Umbilical cord (tissue), 2 donors: ENCODE results near the gene PADI3. TPM values are rescaled to one million over a fixed set of nuclear protein-coding genes. Genes with fewer than 3 reads are reported as not detected.
"Not testable (repeated sequence)": the region's sequence is repeated elsewhere in the genome, so short reads cannot be mapped to it uniquely, and the experiment has no call there.

Experiments used
- DNase-seq: peaks from one replicate; pipeline ENCODE4 v3.0.0-alpha.2; 2015; ENCODE audit warnings: low spot score
- total RNA-seq: library from RNA; depleted of rRNA; stranded (reverse); fragments of >200 nt; gene quantifications from one replicate; pipeline ENCODE4 v1.2.3, GENCODE V29; 2014; ENCODE audit warnings: low replicate concordance; ENCODE audit not compliant: insufficient read depth

Gene PADI3
- total RNA-seq, 1 donor from 2014 or later: not detected

DNA sequence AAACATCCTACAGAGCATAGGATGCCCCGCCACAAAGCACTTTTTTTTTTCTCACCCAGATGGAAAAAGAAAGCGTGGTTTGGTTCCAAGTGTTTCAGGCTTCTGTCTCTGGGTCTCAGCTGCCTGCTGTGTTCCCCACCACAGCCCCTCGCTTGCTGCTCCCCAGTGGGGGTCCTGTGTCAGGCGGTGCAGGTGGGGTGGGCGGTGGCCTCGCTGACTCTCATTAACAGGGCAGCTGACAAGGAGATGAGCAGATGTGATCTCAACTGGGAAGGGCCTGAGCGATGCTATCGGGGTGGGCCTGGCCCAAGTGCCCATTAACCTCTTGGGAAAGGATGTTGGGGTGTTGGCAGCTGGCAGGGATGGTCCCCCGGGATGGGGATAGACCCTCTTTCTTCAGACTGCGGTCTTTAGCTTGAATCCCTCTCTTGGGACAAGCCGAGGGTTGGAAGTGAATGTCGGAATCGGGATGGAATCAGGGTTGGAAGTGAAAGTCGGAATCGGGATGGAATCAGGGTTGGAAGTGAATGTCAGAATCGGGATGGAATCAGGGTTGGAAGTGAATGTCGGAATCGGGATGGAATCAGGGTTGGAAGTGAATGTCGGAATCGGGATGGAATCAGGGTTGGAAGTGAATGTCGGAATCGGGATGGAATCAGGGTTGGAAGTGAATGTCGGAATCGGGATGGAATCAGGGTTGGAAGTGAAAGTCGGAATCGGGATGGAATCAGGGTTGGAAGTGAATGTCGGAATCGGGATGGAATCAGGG, 7.7 kb upstream of the PADI3 start:
- not testable (repeated sequence) for DNase-seq

DNA sequence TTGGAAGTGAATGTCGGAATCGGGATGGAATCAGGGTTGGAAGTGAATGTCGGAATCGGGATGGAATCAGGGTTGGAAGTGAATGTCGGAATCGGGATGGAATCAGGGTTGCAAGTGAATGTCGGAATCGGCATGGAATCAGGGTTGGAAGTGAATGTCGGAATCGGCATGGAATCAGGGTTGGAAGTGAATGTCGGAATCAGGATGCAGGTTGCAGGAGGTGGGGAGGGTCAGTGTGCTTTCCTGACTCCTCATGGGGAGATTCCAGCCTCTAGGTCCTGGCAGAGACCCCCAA, 7.2 kb upstream of the PADI3 start:
- DNase-seq: not testable (repeated sequence)

DNA sequence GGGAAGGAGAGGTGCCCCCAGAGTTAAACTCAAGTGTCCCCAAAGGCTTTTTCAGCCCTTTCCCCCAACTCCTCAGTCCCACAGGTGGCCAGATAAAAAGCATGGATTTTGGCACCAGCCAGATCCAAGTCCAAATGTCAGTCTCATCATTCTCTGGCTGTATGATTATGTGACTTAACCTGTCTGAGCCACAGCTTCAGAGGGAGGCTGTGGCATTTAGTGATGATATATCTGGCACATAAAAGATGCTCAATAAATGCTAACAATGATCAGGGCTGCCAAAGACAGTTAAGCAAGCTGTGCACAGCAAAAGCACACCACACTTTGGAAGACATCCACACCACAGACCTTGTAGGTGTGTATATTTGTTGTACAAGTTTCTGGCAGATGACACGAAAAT, 5.6 kb upstream of the PADI3 start:
- no peak for DNase-seq

DNA sequence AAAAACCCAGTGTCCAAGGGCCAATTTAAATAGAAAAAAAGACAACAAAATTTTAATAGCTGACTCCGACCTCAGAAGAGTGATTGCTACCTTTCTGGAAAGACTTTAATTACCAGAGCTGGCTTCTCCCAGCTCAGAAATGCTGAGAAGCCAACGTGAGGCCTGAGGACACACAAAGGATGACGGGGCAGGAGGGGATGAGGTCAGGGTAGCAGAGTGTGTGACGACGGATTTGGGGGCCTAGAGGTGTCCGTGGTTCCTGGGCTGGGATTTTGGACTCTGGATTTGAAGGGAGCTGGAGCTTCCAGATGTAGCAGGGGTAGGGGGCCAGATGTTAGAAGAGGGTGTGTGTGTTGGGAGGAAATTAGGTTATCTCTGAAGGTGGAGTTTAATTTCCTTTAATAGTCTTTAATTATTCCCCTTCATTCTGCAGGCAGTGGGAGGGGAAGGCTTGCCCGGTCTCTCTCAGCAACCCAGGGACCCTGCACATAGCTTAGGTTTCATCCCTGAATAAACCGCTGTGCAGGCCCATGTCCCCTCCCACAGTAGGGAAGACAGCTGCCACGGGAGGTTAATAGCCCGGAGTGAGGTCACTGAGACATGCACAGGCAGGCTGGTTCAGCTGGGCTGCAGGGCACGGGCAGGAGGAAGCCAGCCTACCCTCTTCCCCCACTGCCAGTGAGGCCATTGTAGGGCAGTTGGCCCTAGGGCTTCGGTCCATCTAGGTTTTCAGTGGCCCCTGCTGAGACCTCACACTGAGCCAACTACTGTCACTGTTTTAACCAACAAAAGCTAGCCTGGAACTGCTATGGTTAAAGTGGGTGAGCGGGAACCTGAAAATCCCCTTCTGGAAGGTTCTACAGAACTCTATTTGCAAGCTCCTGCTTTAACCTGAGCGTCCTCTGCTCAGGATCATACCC, 3.8 kb upstream of the PADI3 start:
- DNase-seq: no peak

DNA sequence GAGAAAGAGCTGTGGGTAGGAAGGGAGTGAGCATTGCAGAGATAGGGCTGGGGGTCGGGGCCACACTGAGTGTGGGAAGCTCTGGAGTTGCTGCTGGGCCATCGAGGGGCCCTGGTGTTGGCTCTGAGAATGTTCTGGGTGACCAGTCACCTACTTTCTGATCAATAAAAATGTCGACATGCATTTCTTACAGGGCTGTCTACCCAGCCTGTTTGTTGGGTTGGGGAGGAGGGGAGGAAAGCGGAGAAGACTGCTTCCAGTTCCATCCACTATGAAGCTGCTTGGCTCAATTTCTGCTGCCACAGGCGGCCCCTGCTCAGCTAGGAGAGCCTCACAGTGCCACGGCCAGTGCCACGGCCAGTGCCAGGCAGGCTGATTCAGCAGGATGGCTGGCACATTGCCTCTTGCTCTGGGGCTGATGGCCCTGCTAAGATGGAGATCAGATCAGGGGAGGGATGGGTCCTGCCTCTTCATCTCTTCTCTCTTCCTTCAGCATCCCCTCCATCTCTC, 3.0 kb upstream of the PADI3 start:
- DNase-seq: no peak

DNA sequence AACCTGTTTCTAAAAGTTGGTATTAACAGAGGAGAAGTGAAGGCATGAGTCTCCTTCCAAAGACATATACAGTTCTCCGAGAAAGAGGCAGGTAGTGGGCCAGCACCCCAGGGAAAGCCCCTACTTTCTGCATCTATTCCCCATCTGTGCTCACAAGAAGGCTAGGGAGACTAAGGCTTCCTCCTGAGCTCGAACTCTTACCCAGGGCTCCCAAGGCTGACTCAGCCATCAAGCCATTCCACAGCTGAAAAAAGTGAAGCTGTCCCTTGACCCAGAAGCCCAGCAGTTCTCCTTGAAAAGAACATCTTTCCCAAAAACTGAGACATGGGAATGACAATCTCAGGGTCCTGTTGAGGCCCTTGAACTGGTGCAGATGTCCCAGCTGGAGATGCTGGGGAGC, 1.9 kb upstream of the PADI3 start:
- DNase-seq: no peak

DNA sequence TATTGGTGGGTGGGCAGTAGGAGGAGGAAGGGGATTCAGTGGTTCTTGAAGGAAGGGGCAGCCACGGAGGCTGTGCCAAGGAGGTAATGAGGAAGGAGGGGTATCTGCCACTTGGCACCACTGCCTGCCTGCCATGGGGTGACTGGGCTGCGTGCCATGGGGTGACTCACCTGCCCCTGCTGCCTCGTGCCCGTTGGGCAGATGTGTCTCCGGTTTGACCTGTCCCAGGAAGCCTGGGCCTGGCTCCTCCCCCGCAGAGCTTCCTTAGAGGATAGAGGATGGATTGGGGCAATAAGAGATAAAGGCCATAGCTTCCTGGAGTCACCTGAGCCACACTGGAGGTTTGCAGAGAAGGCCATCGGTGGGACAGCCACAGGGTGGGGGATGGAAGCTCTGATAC, 1.7 kb downstream of the PADI3 start:
- DNase-seq: no peak

DNA sequence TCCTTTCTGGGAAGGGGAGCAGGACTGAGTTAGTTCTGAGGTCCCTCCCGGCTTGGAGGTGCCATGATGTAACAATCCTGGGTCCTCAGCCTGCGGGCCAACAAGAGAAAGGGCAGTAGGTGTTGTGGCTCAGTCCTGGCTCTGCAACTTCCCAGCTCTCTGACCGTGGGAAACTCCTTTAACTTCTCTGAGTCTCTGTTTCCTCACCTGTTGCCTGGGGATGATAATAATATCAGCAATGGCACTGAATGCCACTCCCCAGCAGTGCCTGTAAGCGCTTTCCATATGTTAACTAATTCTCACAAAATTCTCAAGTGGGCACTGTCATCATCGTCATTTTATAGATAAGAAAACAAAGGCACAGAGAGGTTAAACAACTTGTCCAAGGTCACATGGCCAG, 2.3 kb downstream of the PADI3 start:
- no peak for DNase-seq

DNA sequence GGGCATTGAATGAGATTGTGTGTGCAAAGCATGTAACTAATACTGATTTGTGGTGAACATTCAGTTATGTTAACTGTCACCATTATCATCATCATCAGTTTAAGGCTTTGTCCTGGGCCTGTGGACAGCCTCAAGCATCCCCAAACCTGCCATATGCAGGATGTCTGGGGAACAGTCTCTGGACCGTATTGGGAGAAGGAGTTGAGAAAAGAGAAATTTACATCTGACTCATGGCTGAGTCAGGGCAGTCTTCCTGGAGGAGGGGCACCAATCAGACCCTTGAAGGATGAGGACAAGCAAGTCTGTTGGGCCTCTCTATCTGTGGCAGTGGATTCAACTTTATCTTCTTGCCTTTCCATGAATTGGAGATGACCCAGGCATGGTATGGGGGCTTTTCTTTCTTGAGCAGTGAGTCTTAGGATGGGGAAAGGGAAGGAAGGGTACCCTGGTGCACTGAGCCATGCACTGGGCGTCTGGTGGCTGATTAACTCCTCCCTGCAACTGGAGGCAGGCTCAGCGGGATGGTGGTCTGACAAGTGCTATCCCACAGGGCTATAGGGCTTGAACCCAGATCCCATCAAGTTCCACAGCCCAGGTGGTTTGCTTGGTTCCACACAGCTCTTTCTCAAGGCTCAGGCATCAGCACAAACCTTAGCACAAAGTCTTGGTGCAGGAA, 2.9 kb downstream of the PADI3 start:
- DNase-seq: no peak

DNA sequence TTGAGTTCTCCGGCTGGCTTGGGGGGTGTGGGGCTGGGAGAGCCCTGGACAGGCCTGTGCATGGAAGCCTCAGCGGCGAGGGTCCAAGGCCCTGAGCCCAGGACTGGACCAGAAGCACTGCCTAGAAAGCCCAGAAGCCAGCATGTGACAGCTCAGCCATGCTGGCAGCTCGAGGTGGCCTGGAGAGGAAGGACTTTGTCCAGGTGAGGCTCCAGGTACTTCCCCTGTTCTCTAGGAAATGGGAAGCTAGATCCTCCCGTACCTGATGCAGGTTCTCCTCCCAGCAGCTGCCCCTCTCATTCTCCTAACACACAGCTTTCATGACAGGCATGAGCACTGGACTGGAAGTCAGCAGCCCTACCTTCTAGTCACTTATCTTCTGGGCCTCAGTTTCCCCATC, 6.4 kb downstream of the PADI3 start:
- DNase-seq: no peak

DNA sequence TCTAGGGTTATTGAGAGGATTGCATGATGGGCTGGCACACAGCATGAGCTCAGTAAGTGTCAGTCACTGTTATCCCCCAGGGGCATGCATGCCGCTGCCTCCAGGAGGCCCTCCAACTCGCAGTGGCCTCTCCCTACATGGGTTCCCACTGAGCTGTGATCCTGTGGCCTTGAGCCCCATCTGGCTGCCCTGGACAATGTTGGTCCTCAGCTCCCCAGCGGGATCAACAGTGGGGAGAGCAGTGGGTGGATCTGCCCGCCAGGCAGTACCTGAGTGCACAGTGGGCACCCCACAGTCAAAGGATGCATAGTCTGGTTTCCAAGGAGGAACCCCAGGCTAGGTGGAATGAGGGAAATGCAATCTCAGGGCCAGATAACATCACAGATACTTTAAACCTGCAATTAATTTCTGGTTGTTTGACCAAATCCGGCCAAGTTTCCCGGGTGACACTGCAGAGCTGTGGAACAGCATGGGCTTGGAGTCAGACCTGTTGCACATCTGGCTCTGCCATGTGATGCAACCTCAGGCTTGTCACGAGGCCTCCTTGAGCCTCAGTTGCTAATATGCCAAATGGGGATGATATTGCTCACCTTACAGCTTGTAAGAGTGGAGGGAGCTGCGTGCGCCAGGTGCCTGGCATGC, 9.3 kb downstream of the PADI3 start:
- no peak for DNase-seq

DNA sequence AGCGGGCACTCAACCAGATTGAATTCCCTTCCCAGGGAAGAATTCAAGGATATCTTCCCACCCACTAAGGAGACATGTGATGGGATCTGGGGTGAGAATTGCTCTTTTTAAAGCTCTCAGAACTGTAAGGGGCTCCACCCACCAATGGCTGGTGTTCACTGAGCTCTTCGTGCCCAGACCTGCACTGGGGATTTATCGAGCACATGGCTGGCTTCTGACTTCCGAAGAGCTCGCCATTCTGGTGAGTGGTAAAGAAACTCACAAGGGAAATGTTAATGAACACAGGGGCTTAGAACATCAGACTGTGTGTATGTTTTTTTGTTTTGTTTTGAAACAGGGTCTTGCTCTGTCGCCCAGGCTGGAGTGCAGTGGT, 9.8 kb downstream of the PADI3 start:
- no peak for DNase-seq

DNA sequence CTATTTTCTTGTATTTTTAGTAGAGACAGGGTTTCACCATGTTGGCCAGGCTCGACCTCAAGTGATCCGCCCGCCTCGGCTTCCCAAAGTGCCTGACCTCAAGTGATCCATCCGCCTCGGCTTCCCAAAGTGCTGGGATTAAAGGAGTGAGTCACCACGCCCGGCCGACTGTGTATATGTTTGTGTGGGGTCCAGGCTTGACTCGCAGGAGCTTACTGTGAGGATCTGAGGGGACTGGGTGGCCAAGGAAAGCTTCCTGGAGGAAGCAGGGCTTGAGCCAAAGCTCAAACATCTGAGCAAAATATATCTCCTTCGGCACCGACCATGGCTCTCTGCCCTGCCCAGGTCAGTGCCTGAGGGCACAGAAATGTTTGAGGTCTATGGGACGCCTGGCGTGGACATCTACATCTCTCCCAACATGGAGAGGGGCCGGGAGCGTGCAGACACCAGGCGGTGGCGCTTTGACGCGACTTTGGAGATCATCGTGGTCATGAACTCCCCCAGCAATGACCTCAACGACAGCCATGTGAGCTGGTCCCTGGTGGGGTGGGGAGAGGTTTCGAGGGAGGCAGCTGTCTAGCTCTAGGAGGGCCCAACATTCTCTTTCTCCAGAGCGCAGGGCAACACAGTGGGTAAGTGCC, 10.5 kb downstream of the PADI3 start:
- DNase-seq: no peak

DNA sequence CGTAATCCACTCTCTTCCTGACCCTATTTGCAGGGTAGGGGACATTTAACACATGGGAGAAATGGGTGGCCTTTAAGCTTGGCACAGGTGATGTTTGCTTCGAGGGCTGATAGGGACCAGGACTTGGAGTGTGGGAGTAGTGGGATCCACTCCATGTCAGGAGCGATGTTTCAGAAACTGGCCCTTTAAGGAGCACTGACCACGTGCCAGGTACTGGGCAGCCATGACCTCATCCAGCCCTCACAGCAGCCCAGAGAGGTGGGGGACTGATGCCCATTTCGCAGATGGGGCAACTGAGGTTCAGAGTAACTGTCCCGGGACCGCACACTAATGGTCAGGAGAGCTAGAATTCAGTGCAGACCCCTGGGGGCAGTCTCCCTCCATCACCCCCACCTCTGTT, 11.4 kb downstream of the PADI3 start:
- DNase-seq: no peak

DNA sequence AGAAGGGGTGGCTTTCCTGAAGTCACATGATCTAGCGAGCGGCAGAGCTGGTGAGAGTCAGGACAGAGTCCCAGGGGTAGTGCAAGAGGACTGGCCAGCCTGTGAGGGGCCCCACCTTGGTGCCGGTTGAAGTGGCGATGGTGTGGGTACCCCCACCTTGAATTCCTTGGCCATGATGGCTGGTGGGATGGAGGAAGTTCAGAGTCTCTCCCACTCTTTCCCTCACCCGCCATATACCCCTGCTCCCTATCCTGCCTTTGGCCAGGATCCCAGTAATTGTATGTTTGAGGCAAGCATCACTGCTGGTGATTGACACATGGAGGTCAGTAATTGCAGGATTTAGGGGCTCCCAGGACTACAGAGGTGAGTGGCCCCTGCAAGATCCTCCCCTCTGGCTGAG, 11.8 kb downstream of the PADI3 start:
- DNase-seq: no peak

DNA sequence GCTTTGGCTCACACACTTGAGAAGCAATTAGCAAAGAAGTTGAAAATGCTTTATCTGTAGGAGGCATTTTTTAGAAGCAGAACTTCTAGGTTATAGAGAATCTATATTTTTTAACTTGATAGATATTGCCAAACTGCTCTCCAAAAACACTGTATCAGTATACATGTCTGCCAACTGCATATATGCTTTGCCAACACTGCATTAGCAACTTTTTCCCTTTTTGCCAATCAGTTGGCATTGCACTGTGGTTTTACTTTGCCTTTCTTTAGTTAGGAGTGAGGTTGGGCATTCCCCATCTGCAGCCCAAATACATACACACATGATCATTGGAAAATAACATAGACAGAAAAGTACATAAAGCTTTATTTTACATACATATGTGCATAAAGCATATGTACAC, 15.0 kb downstream of the PADI3 start:
- DNase-seq: no peak

DNA sequence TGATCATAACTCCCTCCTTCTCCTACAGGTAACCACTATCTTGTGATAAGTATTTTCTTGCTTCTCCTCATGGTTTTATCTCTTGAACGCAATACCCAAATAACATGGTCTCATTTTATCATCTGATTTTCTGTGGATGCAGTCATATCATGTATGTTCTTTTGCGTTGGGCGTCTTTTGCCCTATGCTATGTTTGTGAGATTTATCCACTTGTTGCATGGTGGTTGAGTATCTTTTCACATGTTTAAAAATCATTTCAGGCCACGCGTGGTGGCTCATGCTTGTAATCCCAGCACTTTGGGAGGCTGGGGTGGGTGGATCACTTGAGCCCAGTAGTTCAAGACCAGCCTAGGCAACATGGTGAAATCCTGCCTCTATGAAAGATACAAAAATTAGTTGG, 15.6 kb downstream of the PADI3 start:
- no peak for DNase-seq

DNA sequence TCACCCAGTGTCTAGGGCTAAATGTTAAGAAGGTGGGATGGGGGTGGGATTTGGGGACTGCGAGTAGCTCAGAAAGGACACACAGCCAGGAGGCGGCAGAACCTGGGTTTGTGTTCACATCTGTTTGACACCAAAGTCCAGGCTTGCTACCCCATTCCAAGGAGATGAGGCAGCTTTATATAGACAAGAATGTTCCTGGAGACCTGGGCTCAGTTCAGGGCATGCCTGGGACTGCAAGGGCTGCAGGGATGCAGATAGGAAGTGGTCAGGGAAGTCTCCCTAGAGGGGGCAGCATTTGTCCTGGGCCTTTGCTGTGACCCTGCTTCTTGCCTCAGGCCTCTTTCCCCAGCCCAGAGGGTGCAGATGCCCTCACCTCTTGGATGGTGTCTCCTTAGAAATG, 16.3 kb downstream of the PADI3 start:
- DNase-seq: no peak

DNA sequence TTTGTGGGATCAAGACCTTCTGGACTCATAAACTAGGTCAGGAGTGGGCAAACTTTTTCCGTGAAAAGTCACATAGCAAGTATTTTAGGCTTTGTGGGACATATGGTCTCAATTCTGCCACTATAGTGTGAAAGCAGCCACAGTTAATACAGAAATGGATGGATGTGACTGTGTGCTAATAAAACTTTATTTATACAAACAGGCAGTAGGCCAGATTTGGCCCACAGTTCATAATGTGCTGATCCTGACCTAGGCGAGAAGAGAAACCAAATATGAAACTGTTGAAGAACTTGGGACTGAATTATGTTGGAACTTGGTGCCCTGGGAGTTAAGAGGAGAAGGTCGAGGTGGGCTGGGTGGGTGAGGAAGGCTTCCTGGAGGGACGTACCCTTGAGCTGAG, 17.1 kb downstream of the PADI3 start:
- DNase-seq: no peak

DNA sequence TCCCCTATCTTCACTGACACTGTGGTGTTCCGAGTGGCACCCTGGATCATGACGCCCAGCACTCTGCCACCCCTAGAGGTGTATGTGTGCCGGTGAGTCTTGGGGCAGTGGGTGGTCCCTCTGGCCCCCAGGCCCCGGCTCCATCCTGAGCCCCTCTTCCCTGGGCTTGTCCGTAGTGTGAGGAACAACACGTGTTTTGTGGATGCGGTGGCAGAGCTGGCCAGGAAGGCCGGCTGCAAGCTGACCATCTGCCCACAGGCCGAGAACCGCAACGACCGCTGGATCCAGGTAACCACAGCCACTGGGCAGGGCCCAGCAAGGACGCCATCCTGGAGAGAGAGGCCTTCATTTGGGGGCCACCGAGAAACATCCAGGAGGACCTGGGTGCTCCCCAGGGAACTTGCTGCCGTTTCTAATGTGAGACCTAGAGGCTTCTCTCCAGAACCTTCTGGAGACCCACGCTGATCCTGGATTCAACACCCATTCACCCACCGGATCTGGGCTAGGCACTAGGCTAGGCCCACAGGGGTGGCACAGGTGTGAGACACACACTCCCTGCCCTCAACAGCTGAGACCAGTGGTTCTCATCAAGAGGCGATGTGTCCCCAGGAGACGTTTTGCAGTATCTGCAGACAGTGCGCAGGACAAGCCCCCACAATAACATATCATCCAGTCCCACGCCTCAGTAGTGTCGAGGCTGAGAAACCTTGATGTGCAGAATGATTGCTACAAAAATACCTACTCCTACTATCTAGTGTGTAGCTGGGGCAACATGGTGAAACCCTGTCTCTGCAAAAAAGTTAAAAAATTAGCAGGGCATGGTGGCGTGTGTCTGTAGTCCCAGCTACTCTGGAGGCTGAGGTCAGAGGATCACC, 22.2 kb downstream of the PADI3 start:
- no peak for DNase-seq

DNA sequence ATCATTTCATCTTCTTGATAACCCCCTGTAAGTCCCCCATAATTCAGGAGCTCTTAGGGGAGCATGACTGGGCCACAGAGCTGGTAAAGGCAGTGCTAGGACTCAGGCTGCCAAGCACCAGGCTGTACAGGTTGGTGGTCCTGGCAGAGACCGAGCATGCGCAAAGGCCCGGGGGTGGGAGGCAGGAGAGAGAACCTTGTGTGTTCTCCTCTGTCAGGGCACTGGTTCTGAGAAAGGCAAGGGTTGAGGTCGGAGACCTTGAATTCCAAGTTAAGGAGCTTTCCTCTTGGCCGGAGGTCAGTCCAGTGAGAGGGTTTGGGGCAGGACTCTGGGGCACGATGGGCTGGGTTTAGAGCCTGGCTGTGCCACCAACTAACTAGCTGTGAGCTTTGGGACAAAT, 23.2 kb downstream of the PADI3 start:
- no peak for DNase-seq
